ENCODE results near the gene ADGRG3. TPM values are rescaled to one million over a fixed set of nuclear protein-coding genes. Genes with fewer than 3 reads are reported as not detected.

The ADGRG3 gene
- total and polyA plus RNA-seq, 2 of the 8 experiments (the other 6 are each of a cell fraction or from before 2014, with no cell fraction given), result 0.28 to 0.98 TPM

DNA sequence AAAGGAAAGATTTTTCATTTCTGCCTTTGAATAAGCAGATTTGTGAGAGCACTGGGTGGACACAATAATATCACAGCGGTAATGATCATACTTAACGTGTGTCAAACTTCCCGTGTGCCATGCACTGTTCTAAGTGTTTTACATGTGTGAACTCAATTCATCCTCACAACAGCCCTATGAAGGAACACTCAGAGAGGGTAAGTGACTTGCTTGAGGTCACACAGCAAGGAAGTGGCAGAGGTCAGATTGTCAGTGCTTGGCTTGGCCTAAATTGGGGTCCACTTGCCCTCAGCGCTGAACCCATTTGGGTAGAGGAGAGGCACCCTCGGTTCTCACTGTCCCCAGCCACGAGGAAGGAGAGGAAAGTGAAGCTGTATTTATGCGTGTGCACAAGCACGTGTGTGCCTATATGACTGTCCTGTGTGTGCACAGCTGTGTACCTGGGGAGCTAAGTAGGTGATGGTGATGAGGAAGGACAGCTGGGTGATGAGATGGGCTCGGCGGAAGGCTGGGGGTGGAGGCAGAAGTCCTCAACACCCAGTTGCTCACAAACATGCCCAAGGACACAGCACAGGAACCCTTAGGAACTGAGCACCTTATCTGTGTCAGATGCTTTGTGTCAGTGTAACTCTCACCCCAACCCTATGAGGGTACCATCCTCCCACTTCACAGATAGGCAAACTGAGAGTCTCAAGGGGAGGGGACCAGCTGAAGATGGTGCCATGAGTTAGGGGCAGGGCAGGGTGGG lies 9.8 kb upstream of the ADGRG3 start:
- Histone ChIP-seq H2BK5ac (ENCODE audit: low read depth, low read length) (no peak overlapping the region), H2BK12ac (ENCODE audit: low read depth, low read length) (no peak overlapping the region), H3K4me3 (ENCODE audit: extremely low read depth in 1 of 4, insufficient read depth in 2 of 4, low read depth in 3 of 4, low read length in 4 of 4) (no peak overlapping the region), H3K4me1 (replicated peaks in 1 of 4; ENCODE audit: control insufficient read depth in 3 of 4, insufficient read depth in 4 of 4, low read length in 3 of 4) (peaks cover 0 to 3% (median 0%) of the 10 kb centered on the region in 4 experiments; a peak in 3 of 7 replicates), H2AFZ (ENCODE audit: low read length) (no peak overlapping the region), H3K14ac (ENCODE audit: insufficient read length) (no peak overlapping the region), H3K36me3 (ENCODE audit: control insufficient read depth in 2 of 4, insufficient read depth in 4 of 4, low read length in 3 of 4) (no peaks in the 10 kb centered on the region), H4K20me1 (replicated peaks in 1 of 2; ENCODE audit: control insufficient read depth in 1 of 2, insufficient read depth in 2 of 2, low read length in 2 of 2) (no peaks in the 10 kb centered on the region), H3K79me2 (ENCODE audit: control insufficient read depth in 1 of 2, insufficient read depth in 2 of 2, low read length in 2 of 2) (no peaks in the 10 kb centered on the region), H4K8ac (ENCODE audit: extremely low read depth, insufficient read depth, low read length) (no peak overlapping the region), H3K9me3 (ENCODE audit: insufficient read depth in 2 of 2, low read depth in 1 of 2, low read length in 1 of 2) (no peaks in the 10 kb centered on the region), H3K23ac (ENCODE audit: insufficient read length) (no peak overlapping the region), H3K27me3 (replicated peaks in 1 of 4; ENCODE audit: control insufficient read depth in 3 of 4, extremely low read depth in 1 of 4, insufficient read depth in 3 of 4, low read length in 3 of 4) (no peaks in the 10 kb centered on the region), H3K23me2 (ENCODE audit: low read depth, low read length) (no peaks in the 10 kb centered on the region), H3K56ac (replicated peaks; ENCODE audit: insufficient read length, low read depth, low read length) (no peak overlapping the region), H2AK5ac (ENCODE audit: low read depth, low read length) (no peak overlapping the region), H3K18ac (ENCODE audit: extremely low read depth, low read length) (no peak overlapping the region), H3K27ac (ENCODE audit: low read depth, low read length) (no peak overlapping the region), H2BK20ac (ENCODE audit: low read length) (no peak overlapping the region), H2BK15ac (ENCODE audit: low read length) (no peak overlapping the region), H4K91ac (replicated peaks; ENCODE audit: insufficient read length, low read length) (peak overlapping the region; percentile 12), H3K4ac (replicated peaks; ENCODE audit: insufficient read length, low read depth, low read length) (no peak overlapping the region), H3K9ac (replicated peaks in 1 of 4; ENCODE audit: extremely low read depth in 1 of 4, low read depth in 3 of 4, low read length in 3 of 4) (0 out of 7 replicates have a peak overlapping the region, but pooled peaks of 1 of the 4 experiments have one; percentile 37), H3K79me1 (ENCODE audit: low read depth, low read length) (no peaks in the 10 kb centered on the region), H4K5ac (ENCODE audit: insufficient read length, low read depth, low read length) (peak overlapping the region; percentile 8), H3K4me2 (ENCODE audit: insufficient read depth in 1 of 2, low read depth in 2 of 2, low read length in 2 of 2) (no peak overlapping the region), H2BK120ac (replicated peaks; ENCODE audit: low read depth, low read length) (no peak overlapping the region)
- TF ChIP-seq KDM1A (IDR thresholded peaks at IDR 0.05; ENCODE audit: borderline replicate concordance, low read length), result 0 out of 2 replicates have a peak, but pooled peaks have one; percentile 11
- TF ChIP-seq CBX5 (IDR thresholded peaks at IDR 0.05; ENCODE audit: low read depth, low read length), result no peak
- DNase-seq (ENCODE audit: low read depth in 1 of 2, low spot score in 2 of 2), result no peak
- FAIRE-seq, result no peak
- POLR2A ChIA-PET (ENCODE audit: partially characterized antibody), result no interaction called here
- WGBS, 2 experiments (ENCODE audit: extremely low coverage in 1 of 2, insufficient coverage in 1 of 2, insufficient read length in 1 of 2, insufficient replicate concordance in 2 of 2, low coverage in 1 of 2, low lambda C conversion rate in 2 of 2, missing lambda C conversion rate in 1 of 2), result 79% methylated on average over 10 of the region's 10 CpGs; no CpG with 5 or more reads in 1 of the 2 experiments
- CTCF ChIA-PET (ENCODE audit: partially characterized antibody), result interaction anchor here (0.8 to 2.8 kb wide), 6 partner anchors 8 to 67 kb away, joined by 3 to 12 read pairs (median 4); partner anchors contain the start of gene ADGRG3
